ENCODE measurements around the gene DEGS2.
"Not testable (repeated sequence)": the region's sequence is repeated elsewhere in the genome, so short reads cannot be mapped to it uniquely, and the experiment has no call there.

Gene DEGS2

GRCh38 chr14:100159094-100159864, at the start of gene DEGS2:
Gene DEGS2 (minus strand): TSS chr14:100159645. CDS start chr14:100159587, 58 bp downstream.
- DNase-seq (ENCODE audit: low spot score), result no peak

- not testable (repeated sequence) for DNase-seq (ENCODE audit: low spot score)
Observed at GRCh38 chr14:100208136-100208535, 48.7 kb upstream of the DEGS2 start.

GRCh38 chr14:100207588-100207987, 48.1 kb upstream of the DEGS2 start:
- not testable (repeated sequence) for DNase-seq (ENCODE audit: low spot score)

GRCh38 chr14:100204835-100205167, 45.4 kb upstream of the DEGS2 start:
- not testable (repeated sequence) for DNase-seq (ENCODE audit: low spot score)

GRCh38 chr14:100203962-100204834, 44.8 kb upstream of the DEGS2 start:
- DNase-seq (ENCODE audit: low spot score), result no peak

GRCh38 chr14:100203146-100203545, 43.7 kb upstream of the DEGS2 start:
- no peak for DNase-seq (ENCODE audit: low spot score)

- DNase-seq (ENCODE audit: low spot score), result no peak
Observed at GRCh38 chr14:100202712-100203111, 43.3 kb upstream of the DEGS2 start.

GRCh38 chr14:100201701-100202100, 42.3 kb upstream of the DEGS2 start:
- DNase-seq (ENCODE audit: low spot score), result no peak

- DNase-seq (ENCODE audit: low spot score), result no peak
Observed at GRCh38 chr14:100200311-100200710, 40.9 kb upstream of the DEGS2 start.

- DNase-seq (ENCODE audit: low spot score), result no peak
Observed at GRCh38 chr14:100199240-100199860, 39.9 kb upstream of the DEGS2 start.

GRCh38 chr14:100193417-100194357, 34.2 kb upstream of the DEGS2 start:
- DNase-seq (ENCODE audit: low spot score), result peak; percentile 86

GRCh38 chr14:100192672-100193416, 33.4 kb upstream of the DEGS2 start:
- DNase-seq (ENCODE audit: low spot score), result peak; percentile 96

- DNase-seq (ENCODE audit: low spot score), result no peak
Observed at GRCh38 chr14:100192250-100192671, 32.8 kb upstream of the DEGS2 start.

- DNase-seq (ENCODE audit: low spot score), result no peak
Observed at GRCh38 chr14:100191584-100192249, 32.3 kb upstream of the DEGS2 start.

GRCh38 chr14:100190126-100190525, 30.7 kb upstream of the DEGS2 start:
- no peak for DNase-seq (ENCODE audit: low spot score)

GRCh38 chr14:100188392-100189030, 29.1 kb upstream of the DEGS2 start:
- no peak for DNase-seq (ENCODE audit: low spot score)

- DNase-seq (ENCODE audit: low spot score), result no peak
Observed at GRCh38 chr14:100187247-100187833, 27.9 kb upstream of the DEGS2 start.

GRCh38 chr14:100181876-100182551, 22.6 kb upstream of the DEGS2 start:
- not testable (repeated sequence) for DNase-seq (ENCODE audit: low spot score)

- not testable (repeated sequence) for DNase-seq (ENCODE audit: low spot score)
Observed at GRCh38 chr14:100180671-100181070, 21.2 kb upstream of the DEGS2 start.

Data from pons (tissue), 1 donor.